ENCODE measurements around the gene CDR2L.

DNA sequence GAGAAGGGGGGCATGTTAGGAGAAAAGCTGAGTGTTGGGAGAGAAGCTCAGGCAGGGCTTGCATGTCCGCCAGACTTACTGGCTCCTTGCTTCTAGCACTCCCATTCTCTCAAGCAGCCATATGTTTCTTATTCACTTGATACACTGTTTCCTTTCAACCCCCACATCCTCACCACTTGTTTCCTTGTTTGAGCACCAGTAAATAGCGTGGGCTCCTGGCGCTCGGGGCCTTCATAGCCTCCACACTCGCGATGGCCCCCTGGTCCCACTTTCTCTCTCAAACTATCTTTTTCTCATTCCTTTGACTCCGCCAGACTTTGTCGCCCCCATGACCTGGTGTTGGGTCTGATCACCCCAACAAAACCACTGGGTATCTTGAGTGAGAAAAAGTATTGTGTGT, 42.7 kb downstream of the CDR2L start:
- TF ChIP-seq, protein P1, sequence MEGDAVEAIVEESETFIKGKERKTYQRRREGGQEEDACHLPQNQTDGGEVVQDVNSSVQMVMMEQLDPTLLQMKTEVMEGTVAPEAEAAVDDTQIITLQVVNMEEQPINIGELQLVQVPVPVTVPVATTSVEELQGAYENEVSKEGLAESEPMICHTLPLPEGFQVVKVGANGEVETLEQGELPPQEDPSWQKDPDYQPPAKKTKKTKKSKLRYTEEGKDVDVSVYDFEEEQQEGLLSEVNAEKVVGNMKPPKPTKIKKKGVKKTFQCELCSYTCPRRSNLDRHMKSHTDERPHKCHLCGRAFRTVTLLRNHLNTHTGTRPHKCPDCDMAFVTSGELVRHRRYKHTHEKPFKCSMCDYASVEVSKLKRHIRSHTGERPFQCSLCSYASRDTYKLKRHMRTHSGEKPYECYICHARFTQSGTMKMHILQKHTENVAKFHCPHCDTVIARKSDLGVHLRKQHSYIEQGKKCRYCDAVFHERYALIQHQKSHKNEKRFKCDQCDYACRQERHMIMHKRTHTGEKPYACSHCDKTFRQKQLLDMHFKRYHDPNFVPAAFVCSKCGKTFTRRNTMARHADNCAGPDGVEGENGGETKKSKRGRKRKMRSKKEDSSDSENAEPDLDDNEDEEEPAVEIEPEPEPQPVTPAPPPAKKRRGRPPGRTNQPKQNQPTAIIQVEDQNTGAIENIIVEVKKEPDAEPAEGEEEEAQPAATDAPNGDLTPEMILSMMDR (IDR thresholded peaks at IDR 0.05) = no peak
- TF ChIP-seq POLR2A (IDR thresholded peaks at IDR 0.05) = no peak
